Measurements from ENCODE around the gene EPHA8. TPM values are rescaled to one million over a fixed set of nuclear protein-coding genes. Genes with fewer than 3 reads are reported as not detected.

EPHA8 gene
- total and polyA plus RNA-seq, 7 donors: 0.01 to 0.03 TPM; not detected in 5

DNA sequence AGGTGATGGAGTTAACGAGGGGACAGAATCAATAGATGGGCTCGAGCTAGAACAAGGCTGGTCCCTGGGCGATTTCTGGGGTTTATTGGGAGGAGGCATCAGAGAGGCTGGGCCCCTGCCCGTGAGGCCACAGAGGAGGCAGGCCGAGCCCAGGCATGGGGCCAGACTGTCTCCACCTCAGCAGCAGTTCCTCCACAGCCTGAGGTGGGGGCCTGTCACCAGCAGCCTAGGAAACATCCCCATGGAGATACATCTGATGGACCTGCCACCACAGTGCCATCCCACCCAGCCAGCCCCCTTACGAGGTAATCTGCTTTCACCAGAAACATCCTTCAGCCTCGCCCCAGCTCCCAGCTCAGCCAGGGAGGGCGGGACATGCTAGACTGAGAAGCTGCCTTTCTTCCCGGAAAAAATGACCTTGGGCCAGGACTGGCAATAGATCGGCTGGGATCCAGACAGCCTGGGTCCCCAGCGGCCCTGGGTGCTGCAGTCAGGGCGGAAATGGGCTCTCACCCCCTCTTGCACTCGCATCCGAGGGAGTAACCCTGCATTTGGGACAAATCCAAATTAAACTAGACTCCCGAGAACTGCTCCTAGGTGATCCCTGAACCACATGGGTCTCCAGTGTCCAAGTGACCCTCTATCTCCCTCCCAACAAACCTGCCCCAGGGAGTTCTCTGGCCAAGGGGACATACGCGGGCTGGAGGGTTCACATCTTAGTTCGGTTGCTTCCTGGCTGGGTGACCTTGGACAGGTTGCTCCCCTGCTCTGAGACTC is 10.0 kb upstream of the EPHA8 start:
- intact Hi-C loops (cut with DNase I): no loop called here

DNA sequence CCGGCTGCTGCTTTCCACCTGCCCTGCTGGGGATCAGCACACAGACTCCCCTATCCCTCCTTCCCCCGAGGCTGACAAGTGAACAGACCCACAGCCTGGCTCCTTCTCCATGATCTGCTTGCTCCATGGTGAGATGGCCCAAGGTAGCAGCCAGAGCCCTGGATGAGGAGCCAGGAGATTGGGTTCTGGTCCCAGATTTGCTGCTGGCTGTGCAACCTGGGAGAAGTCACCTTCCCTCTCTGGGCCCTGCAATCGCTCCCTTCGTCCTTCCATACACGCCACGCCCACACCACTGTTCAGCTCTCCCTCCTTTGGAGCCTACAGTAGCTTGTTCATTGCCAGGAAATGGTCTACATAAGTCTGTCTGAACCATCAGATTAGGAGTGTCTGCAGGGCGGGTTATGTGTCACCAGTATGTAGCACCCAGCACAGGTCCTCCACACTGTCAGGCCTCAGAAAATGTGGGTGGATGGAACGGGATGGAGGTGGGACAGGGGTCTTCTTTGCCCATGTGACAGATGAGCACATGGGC is 9.2 kb upstream of the EPHA8 start:
- DNase-seq (no peak), ATAC-seq (no peak)
- Histone ChIP-seq H3K4me1 (no peaks in the 10 kb centered on the region), H3K27ac (no peak overlapping the region), H3K27me3 (ENCODE audit: insufficient read depth in 3 of 3, low read length in 2 of 3) (peaks cover 0 to 58% (median 28%) of the 10 kb centered on the region in 3 donors), H3K4me3 (no peak overlapping the region), H3K9me3 (no peaks in the 10 kb centered on the region), H3K36me3 (ENCODE audit: insufficient read depth in 1 of 2, low read depth in 1 of 2) (no peaks in the 10 kb centered on the region)
- WGBS, 3 donors: 85 to 91% (median 87%) methylated on average over 8 of the region's 8 CpGs
- intact Hi-C loops (cut with DNase I): no loop called here
- TF ChIP-seq, protein P1, sequence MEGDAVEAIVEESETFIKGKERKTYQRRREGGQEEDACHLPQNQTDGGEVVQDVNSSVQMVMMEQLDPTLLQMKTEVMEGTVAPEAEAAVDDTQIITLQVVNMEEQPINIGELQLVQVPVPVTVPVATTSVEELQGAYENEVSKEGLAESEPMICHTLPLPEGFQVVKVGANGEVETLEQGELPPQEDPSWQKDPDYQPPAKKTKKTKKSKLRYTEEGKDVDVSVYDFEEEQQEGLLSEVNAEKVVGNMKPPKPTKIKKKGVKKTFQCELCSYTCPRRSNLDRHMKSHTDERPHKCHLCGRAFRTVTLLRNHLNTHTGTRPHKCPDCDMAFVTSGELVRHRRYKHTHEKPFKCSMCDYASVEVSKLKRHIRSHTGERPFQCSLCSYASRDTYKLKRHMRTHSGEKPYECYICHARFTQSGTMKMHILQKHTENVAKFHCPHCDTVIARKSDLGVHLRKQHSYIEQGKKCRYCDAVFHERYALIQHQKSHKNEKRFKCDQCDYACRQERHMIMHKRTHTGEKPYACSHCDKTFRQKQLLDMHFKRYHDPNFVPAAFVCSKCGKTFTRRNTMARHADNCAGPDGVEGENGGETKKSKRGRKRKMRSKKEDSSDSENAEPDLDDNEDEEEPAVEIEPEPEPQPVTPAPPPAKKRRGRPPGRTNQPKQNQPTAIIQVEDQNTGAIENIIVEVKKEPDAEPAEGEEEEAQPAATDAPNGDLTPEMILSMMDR (IDR thresholded peaks at IDR 0.05): no peak

More for the DNA sequence above, 10.0 kb upstream of the EPHA8 start:
- no peak overlapping the region for H3K27ac ChIP-seq
- H3K27me3 ChIP-seq (ENCODE audit: insufficient read depth in 3 of 3, low read length in 2 of 3): peaks cover 0 to 55% (median 28%) of the 10 kb centered on the region in 3 donors
- DNase-seq (no peak), ATAC-seq (no peak)
- H3K4me1 ChIP-seq: no peaks in the 10 kb centered on the region
- H3K9me3 ChIP-seq: no peaks in the 10 kb centered on the region
- H3K36me3 ChIP-seq (ENCODE audit: insufficient read depth in 1 of 2, low read depth in 1 of 2): no peaks in the 10 kb centered on the region
- TF ChIP-seq, protein P1 (IDR thresholded peaks at IDR 0.05): no peak
- WGBS, 3 donors: 31 to 44% (median 33%) methylated on average over 17 to 18 of the region's 18 CpGs
- H3K4me3 ChIP-seq: no peak overlapping the region

DNA sequence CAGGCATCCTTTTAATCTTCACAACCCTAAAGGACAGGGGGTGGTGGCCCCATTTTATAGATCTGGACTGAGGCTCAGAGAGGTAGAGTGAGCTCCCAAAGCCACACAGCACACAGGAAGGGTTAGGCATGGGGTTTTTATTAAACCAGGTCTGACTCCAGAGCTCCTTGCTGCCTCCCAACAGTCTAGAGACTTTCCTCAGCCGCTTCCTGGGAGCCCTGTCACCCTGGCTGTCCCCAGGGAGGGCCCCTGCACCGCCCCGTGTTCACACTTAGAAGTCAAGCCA is 8.0 kb upstream of the EPHA8 start:
- Histone ChIP-seq H3K27ac (no peak overlapping the region), H3K27me3 (ENCODE audit: insufficient read depth in 3 of 3, low read length in 2 of 3) (peaks cover 0 to 62% (median 28%) of the 10 kb centered on the region in 3 donors), H3K4me1 (no peaks in the 10 kb centered on the region), H3K4me3 (no peak overlapping the region), H3K36me3 (ENCODE audit: insufficient read depth in 1 of 2, low read depth in 1 of 2) (no peaks in the 10 kb centered on the region), H3K9me3 (no peaks in the 10 kb centered on the region)
- intact Hi-C loops (cut with DNase I): no loop called here
- ATAC-seq (no peak), DNase-seq (no peak)
- 17 to 40% (median 39%) methylated on average over 3 of the region's 3 CpGs for WGBS, 3 donors
- TF ChIP-seq, protein P1 (IDR thresholded peaks at IDR 0.05): no peak

DNA sequence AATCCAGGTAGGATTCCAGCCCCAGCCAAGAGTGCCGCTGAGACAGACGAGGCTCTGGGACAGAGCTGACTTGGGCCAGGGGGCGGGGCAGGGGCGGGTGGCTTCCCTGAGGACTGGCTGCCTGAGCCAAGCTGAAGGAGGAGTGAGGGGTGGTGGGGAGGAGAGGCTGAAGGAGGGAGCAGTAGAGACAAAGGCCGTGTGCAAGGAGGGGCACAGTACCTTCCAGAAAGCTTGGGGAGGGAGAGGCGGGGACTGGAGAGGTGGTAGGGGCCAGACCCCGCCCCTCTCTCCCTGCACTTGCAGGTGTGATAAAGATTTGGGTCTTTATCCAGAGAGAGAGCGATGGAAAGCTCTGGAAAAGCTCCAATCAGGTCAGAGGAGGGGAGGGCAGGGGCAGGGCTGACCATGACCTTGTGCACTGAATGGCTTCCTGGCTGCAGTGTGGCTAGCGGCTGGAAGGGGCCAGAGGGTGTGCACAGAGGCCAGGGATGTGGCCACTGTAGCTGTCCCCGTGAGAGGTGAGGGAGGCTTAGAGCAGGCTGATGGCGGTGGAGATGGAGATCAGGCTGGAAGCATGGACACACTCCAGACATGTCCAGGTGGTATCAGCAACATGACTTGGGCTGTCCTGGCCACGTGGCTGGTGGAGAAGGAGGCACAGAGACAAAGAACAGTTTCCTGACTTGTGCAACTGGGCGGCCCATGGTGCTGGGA is 6.7 kb upstream of the EPHA8 start:
- no peak overlapping the region for H3K27ac ChIP-seq
- H3K4me3 ChIP-seq: no peak overlapping the region
- no peaks in the 10 kb centered on the region for H3K9me3 ChIP-seq
- no peaks in the 10 kb centered on the region for H3K4me1 ChIP-seq
- H3K27me3 ChIP-seq (ENCODE audit: insufficient read depth in 3 of 3, low read length in 2 of 3): peaks cover 0 to 74% (median 32%) of the 10 kb centered on the region in 3 donors
- TF ChIP-seq, protein P1 (IDR thresholded peaks at IDR 0.05): no peak
- 35 to 45% (median 40%) methylated on average over 11 to 13 of the region's 13 CpGs for WGBS, 3 donors
- no peaks in the 10 kb centered on the region for H3K36me3 ChIP-seq (ENCODE audit: insufficient read depth in 1 of 2, low read depth in 1 of 2)
- intact Hi-C loops (cut with DNase I): no loop called here
- ATAC-seq (no peak), DNase-seq (no peak)

All from psoas muscle (tissue), 8 donors.